WERI-Rb-1 (cell line): ENCODE results near the gene GPC3.
A peak's percentile ranks its signal among the peaks of the same experiment; 100 is the strongest.

Experiments
- DNase-seq: peaks from one replicate; pipeline ENCODE4 v3.0.0-alpha.2; 2020
- H3K27ac ChIP-seq: fragments of 250-450 bp; sonication (Bioruptor Pico); 2 replicates; pipeline ENCODE4 v1.5.1; 2020; ENCODE audit warnings: mild to moderate bottlenecking, moderate library complexity
- H3K27me3 ChIP-seq: fragments of 250-450 bp; sonication (Bioruptor Pico); 2 replicates; pipeline ENCODE4 v1.5.1; 2021; ENCODE audit warnings: mild to moderate bottlenecking, low read depth, moderate library complexity; ENCODE audit not compliant: insufficient read depth, severe bottlenecking
- H3K36me3 ChIP-seq: fragments of 250-450 bp; sonication (Bioruptor Pico); 2 replicates; pipeline ENCODE4 v1.5.1; 2020; ENCODE audit warnings: mild to moderate bottlenecking, moderate library complexity
- H3K4me3 ChIP-seq: 2 replicates; pipeline ENCODE4 v1.5.1; 2011; ENCODE audit warnings: low read depth, mild to moderate bottlenecking, control low read depth, low read length
- H3K9me3 ChIP-seq: fragments of 250-450 bp; sonication (Bioruptor Pico); 2 replicates; pipeline ENCODE4 v1.5.1; 2021; ENCODE audit warnings: mild to moderate bottlenecking, moderate library complexity; ENCODE audit not compliant: severe bottlenecking
- TF ChIP-seq, protein P1 (sequence below): IDR thresholded peaks from 2 replicates; pipeline ENCODE4 v1.5.1; 2011; ENCODE audit warnings: low read depth, mild to moderate bottlenecking, control low read depth, inconsistent platforms, low read length

The GPC3 gene

DNA sequence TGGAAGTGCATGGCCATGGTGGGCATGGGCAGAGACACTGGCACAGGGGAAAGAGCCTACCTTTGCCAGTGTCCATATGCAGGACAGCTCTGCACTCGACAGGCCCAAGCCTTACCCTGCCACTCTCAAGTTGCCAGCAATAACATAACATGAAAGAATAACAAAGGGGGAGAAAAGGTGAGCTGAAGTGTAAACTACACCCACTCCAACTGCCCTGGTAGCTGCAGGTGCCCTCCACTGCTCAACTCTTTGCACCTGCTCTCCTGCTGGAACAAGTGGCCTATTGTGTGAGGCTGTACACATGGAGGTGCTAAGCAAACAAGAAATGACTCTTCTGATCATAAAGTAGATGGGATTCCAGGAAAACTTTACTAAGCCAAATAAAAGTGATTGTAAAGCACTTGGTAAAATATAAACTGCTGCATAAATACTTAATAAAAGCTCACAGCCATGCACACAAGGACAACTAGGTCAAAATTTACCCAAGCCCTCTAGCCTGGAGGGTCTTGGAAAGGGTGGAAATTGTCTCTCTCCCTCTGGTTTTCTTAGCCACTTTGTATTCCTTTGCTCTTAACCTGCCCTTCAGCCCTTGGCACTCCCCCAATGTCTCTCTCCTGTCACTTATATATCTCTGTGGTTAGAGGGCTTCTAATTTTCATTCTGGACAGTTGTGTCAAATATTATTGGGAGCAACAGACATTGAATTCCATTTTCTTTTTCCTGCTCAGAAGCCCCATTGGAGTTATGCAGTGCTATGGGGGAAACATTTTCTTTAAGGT lies 308.9 kb downstream of the GPC3 start:
- no peak overlapping the region for H3K27ac ChIP-seq
- no peak for DNase-seq
- no peaks in the 10 kb centered on the region for H3K36me3 ChIP-seq
- H3K9me3 ChIP-seq = no peaks in the 10 kb centered on the region
- H3K4me3 ChIP-seq = no peak overlapping the region
- H3K27me3 ChIP-seq = peaks cover 62% of the 10 kb centered on the region
- TF ChIP-seq, protein P1, sequence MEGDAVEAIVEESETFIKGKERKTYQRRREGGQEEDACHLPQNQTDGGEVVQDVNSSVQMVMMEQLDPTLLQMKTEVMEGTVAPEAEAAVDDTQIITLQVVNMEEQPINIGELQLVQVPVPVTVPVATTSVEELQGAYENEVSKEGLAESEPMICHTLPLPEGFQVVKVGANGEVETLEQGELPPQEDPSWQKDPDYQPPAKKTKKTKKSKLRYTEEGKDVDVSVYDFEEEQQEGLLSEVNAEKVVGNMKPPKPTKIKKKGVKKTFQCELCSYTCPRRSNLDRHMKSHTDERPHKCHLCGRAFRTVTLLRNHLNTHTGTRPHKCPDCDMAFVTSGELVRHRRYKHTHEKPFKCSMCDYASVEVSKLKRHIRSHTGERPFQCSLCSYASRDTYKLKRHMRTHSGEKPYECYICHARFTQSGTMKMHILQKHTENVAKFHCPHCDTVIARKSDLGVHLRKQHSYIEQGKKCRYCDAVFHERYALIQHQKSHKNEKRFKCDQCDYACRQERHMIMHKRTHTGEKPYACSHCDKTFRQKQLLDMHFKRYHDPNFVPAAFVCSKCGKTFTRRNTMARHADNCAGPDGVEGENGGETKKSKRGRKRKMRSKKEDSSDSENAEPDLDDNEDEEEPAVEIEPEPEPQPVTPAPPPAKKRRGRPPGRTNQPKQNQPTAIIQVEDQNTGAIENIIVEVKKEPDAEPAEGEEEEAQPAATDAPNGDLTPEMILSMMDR = no peak

DNA sequence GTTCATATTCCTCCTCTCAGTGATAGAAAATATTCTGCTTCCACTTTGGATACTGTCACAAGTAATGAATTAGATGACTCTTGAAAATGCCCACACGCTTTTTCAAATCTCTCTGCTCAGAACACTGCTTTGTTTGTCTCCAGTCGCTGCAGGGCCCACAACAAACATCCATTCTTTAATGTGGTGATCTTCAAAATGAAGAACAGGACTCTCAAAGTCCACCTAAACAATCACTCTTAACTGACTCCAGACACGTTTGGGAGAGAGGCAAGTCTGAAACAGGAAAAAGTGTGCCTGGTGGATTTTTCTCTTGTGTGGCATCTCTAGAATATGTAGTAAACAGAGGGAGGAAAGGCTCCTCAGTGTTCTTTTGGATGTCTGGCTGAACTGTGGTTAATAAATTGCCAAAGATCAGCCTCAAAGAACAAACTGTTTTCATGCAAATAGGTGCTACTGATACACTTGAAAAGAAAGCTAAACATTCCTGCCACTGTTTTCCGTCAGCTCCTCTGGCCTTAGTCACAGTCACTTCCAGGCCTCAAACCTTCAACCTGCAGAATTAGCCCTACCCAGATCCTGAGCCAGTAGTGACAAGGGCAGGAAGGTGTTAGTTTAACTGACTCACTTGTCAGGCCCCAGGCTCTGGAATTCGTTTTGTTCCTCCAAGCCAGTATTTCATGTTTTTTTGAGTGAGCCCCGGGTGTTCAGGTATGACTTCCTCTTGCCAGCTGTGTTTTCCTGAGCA lies 310.5 kb downstream of the GPC3 start:
- H3K27me3 ChIP-seq = peaks cover 53% of the 10 kb centered on the region
- TF ChIP-seq, protein P1 = no peak
- no peak for DNase-seq
- no peaks in the 10 kb centered on the region for H3K9me3 ChIP-seq
- no peak overlapping the region for H3K4me3 ChIP-seq
- no peaks in the 10 kb centered on the region for H3K36me3 ChIP-seq
- no peak overlapping the region for H3K27ac ChIP-seq

DNA sequence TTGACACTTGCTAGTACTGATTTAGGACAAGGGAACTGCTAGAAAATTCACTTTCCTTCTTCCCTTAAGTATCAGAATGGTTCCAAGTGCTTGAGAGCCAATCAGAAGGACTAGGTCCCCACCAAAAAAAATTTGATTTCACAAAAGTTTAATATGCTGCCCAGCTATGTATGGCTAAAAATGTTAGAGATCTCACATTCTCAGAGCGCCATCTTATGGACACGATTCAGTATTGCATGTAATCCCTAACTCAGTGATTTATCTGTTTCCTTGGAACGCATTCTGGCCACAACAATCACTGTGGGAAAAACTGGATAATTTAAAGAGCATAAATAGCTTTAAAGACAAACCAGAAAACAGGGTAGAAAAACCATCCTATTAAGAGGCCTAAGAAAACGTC lies 315.0 kb downstream of the GPC3 start:
- Histone ChIP-seq H3K4me3 (no peak overlapping the region), H3K27me3 (peaks cover 75% of the 10 kb centered on the region), H3K36me3 (no peaks in the 10 kb centered on the region), H3K9me3 (no peaks in the 10 kb centered on the region), H3K27ac (no peak overlapping the region)
- TF ChIP-seq, protein P1 = peak; percentile 46
- DNase-seq = no peak

DNA sequence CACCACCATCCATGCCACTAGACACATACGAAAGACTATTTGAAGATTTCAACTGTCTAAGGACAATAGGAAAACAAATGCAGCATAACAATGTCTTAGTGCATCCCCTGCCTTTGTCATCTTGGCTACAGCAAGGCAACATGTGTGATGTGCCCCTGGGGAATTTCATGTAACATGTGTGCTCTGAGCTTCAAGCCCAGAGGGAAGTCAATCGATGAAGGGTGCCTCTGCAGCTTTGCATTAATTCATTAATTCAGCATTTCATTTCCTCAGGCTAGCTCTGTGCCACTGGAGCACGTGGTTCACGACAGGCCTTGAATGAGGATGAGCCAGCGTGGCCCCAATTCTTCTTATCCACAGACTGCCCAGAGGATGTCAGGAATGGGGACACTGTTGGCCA lies 316.2 kb downstream of the GPC3 start:
- DNase-seq = no peak
- Histone ChIP-seq H3K4me3 (no peak overlapping the region), H3K27ac (no peak overlapping the region), H3K9me3 (no peaks in the 10 kb centered on the region), H3K27me3 (peaks cover 74% of the 10 kb centered on the region), H3K36me3 (no peaks in the 10 kb centered on the region)
- TF ChIP-seq, protein P1 = no peak

DNA sequence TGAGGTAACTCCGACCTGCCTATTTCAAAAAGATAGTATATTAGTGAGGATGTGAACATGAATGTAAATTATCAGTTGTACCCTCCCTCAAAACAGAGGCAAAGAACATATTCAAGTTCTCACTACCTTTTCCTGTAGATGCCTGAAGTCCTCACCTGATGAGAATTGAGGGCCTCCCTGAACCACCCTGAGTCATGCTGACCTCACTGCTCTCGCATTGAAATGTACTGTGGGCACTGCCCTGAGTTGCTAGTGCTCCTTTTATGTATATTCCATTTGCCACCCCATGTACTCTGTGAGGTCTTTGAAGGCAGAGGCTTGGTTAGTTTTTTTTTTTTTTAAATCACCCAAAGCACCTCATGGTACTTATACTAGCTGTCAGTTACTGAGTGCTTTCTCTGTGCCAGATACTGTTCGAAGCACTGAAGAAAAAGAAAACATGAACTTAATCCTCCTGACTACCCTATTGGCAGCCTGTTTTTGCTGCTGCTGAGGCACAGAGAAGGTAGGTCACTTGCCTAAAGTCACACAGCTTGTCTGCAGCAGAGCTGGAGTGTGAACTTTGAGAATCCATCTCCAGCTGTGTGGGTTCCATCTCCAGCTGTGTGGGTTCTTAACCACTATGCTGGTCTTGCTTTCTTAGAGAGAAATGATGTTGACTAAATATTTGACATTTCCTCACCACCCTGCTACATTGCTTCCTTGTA lies 317.0 kb downstream of the GPC3 start:
- Histone ChIP-seq H3K27ac (no peak overlapping the region), H3K4me3 (no peak overlapping the region), H3K36me3 (no peaks in the 10 kb centered on the region), H3K9me3 (no peaks in the 10 kb centered on the region), H3K27me3 (peaks cover 72% of the 10 kb centered on the region)
- TF ChIP-seq, protein P1 = no peak
- DNase-seq = no peak
